Esophagus (tissue), 2 donors: ENCODE measurements around the gene AAK1. TPM values are rescaled to one million over a fixed set of nuclear protein-coding genes. Genes with fewer than 3 reads are reported as not detected.
"Not testable (repeated sequence)": the region's sequence is repeated elsewhere in the genome, so short reads cannot be mapped to it uniquely, and the experiment has no call there.

Source experiments
- H3K27ac ChIP-seq, 2 donors: one replicate each; pipeline ENCODE4 v1.5.1; 2013; ENCODE audit warnings: low read depth in 2 of 2, mild to moderate bottlenecking in 2 of 2, inconsistent platforms in 1 of 2, low read length in 1 of 2, moderate library complexity in 1 of 2
- H3K27me3 ChIP-seq, 2 donors: one replicate each; pipeline ENCODE4 v1.6.1; 2013; ENCODE audit warnings: low read length in 2 of 2, control low read depth in 1 of 2, mild to moderate bottlenecking in 1 of 2; ENCODE audit not compliant: insufficient read depth in 2 of 2, control insufficient read depth in 1 of 2
- H3K36me3 ChIP-seq, 2 donors: one replicate each; pipeline ENCODE4 v1.6.1; 2013; ENCODE audit warnings: low read length in 1 of 2; ENCODE audit not compliant: control insufficient read depth in 2 of 2, insufficient read depth in 2 of 2
- H3K4me1 ChIP-seq, 2 donors: one replicate each; pipeline ENCODE4 v1.6.1; 2013; ENCODE audit warnings: low read length in 1 of 2; ENCODE audit not compliant: control insufficient read depth in 2 of 2, insufficient read depth in 2 of 2
- H3K4me3 ChIP-seq, 2 donors: one replicate each; pipeline ENCODE4 v1.5.1; 2013; ENCODE audit warnings: low read length in 2 of 2, mild to moderate bottlenecking in 2 of 2, low read depth in 1 of 2, moderate library complexity in 1 of 2
- H3K9me3 ChIP-seq, 2 donors: one replicate each; pipeline ENCODE4 v1.6.1; 2013; ENCODE audit warnings: mild to moderate bottlenecking in 2 of 2, low read depth in 1 of 2, low read length in 1 of 2, moderate library complexity in 1 of 2; ENCODE audit not compliant: control insufficient read depth in 2 of 2, insufficient read depth in 1 of 2
- WGBS, 2 donors: extraction: QIAGEN DNeasy Blood & Tissue Kit; methylation state at CpG; one replicate each; pipeline ENCODE4 v1.1.7; 2013; 5-methylcytosine and 5-hydroxymethylcytosine counted together
- polyA plus RNA-seq, 2 donors: library from polyadenylated mRNA; stranded (reverse); fragments of 200-250 nt; gene quantifications; one replicate each; pipeline ENCODE4 v1.2.3, GENCODE V29; 2013
- donor health status: healthy with polysubstance abuse.
- donor health status: Bipolar disorder and iron deficiency.

Gene AAK1
- polyA plus RNA-seq, 2 donors: 4.4 to 8.4 TPM

DNA sequence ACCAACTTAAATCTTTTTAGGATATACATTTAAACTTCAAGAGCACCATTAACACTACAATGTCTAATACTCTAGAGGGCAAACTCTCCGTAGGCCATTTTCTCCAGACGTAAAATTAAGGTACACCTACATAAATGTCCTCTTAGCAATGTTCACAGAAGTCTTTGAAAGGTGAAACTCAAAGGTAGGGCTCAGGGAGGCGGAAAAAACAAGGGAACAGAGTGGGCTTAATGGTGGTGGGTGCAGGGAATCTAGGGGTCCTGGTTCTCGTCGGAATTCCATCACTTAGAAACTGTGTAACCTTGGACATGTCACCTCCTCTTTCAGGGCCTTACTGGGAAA lies 207.0 kb downstream of the AAK1 start:
- H3K4me1 ChIP-seq: peaks cover 0 to 2% of the 10 kb centered on the region in 2 donors
- 4 to 6% methylated on average over 5 of the region's 5 CpGs for WGBS, 2 donors

DNA sequence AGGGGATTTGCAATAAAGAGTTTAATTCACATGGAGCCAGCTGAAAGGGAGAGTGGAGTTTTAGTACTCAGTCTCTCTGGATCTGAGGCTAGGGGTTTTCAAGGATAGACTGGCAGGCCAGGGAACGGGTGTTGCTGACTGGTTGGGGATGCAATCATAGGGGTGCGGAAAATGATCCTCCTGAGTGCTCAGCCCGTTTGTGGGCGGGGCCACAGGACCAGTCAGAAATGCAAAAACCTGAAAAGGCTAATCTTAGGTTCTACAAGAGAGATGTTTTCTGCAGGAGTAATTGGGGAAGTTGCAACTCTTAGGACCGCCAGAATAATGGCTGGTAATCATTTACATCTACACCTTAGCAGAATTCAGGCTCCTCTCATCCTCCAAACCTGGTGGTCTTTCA lies 208.8 kb downstream of the AAK1 start:
- Histone ChIP-seq H3K27me3 (no peaks in the 10 kb centered on the region), H3K36me3 (no peaks in the 10 kb centered on the region)
- 81 to 83% methylated on average over 5 of the region's 5 CpGs for WGBS, 2 donors

More for the DNA sequence above, 207.0 kb downstream of the AAK1 start:
- Histone ChIP-seq H3K4me3 (peak overlapping the region; percentile 73 to 88), H3K36me3 (no peaks in the 10 kb centered on the region), H3K27me3 (no peaks in the 10 kb centered on the region), H3K27ac (peak overlapping the region; percentile 93 to 100), H3K9me3 (no peaks in the 10 kb centered on the region)

GRCh38 chr2:69429491-69430183 lies 213.9 kb downstream of the AAK1 start:
- Histone ChIP-seq H3K9me3 (no peaks in the 10 kb centered on the region), H3K27ac (no peak overlapping the region), H3K36me3 (no peaks in the 10 kb centered on the region), H3K4me1 (no peaks in the 10 kb centered on the region), H3K4me3 (no peak overlapping the region), H3K27me3 (no peaks in the 10 kb centered on the region)
- 92 to 93% methylated on average over 6 of the region's 6 CpGs for whole genome bisulfite sequencing, 2 donors

More for the DNA sequence above, 208.8 kb downstream of the AAK1 start:
- H3K4me3 ChIP-seq: no peak overlapping the region
- H3K9me3 ChIP-seq: no peaks in the 10 kb centered on the region
- H3K4me1 ChIP-seq: peaks cover 0 to 2% of the 10 kb centered on the region in 2 donors
- H3K27ac ChIP-seq: no peak overlapping the region

DNA sequence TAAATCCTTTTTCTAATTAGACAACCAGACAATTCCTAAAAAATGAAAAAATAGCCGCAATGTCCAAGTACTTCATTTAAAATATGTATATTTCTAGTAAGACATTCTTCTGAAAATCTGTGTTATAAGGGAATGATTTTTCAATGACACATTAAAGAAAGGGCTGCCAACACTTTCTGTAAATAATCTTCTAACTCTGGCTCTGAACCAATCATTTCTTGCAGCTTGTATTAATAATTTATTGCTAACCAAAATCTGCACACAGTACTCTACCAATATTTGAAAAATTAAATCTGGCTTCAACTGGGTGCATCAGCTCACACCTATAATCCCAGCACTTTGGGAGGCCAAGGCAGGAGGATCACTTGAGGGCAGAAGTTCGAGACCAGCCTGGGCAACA lies 214.6 kb downstream of the AAK1 start:
- no peak overlapping the region for H3K27ac ChIP-seq

DNA sequence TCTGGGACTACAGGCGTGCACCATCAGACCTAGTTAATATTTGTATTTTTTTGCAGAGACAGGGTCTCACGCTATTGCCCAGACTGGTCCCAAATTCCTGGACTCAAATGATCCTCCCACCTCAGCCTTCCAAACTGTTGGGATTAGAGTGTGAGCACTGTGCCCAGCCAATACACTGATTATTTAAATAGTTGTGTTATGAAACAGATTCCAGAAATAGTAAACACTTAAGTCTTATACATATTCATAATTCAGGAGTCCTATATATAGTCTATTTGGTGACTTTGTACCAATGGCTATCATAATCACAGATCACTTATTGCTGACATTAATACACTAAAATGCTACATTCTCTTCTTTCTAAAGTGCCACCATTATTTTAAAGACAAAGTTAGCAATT lies 219.1 kb downstream of the AAK1 start:
- Histone ChIP-seq H3K36me3 (no peaks in the 10 kb centered on the region), H3K4me1 (no peaks in the 10 kb centered on the region), H3K27me3 (no peaks in the 10 kb centered on the region), H3K27ac (no peak overlapping the region), H3K4me3 (no peak overlapping the region), H3K9me3 (no peaks in the 10 kb centered on the region)
- WGBS, 2 donors: 88 to 93% methylated on average over 2 of the region's 2 CpGs

More for the DNA sequence above, 214.6 kb downstream of the AAK1 start:
- Histone ChIP-seq H3K4me1 (no peaks in the 10 kb centered on the region), H3K27me3 (no peaks in the 10 kb centered on the region), H3K4me3 (no peak overlapping the region), H3K9me3 (no peaks in the 10 kb centered on the region), H3K36me3 (no peaks in the 10 kb centered on the region)
- 75% methylated on average over 2 of the region's 2 CpGs for WGBS, 2 donors

GRCh38 chr2:69422198-69422597 lies 221.3 kb downstream of the AAK1 start:
- Histone ChIP-seq H3K27ac (no peak overlapping the region), H3K27me3 (no peaks in the 10 kb centered on the region), H3K36me3 (no peaks in the 10 kb centered on the region), H3K4me1 (no peaks in the 10 kb centered on the region), H3K9me3 (no peaks in the 10 kb centered on the region), H3K4me3 (no peak overlapping the region)

- not testable (repeated sequence) for H3K4me1 ChIP-seq, H3K27me3 ChIP-seq, H3K4me3 ChIP-seq, H3K36me3 ChIP-seq, H3K27ac ChIP-seq, H3K9me3 ChIP-seq
- WGBS, 2 donors: 82 to 85% methylated on average over 7 of the region's 7 CpGs
Observed at GRCh38 chr2:69419111-69419510, 224.4 kb downstream of the AAK1 start.

GRCh38 chr2:69416147-69416546 lies 227.4 kb downstream of the AAK1 start:
- Histone ChIP-seq H3K27ac (no peak overlapping the region), H3K9me3 (no peaks in the 10 kb centered on the region), H3K4me1 (no peaks in the 10 kb centered on the region), H3K36me3 (peaks cover 0 to 4% of the 10 kb centered on the region in 2 donors), H3K4me3 (no peak overlapping the region), H3K27me3 (no peaks in the 10 kb centered on the region)
- 77 to 81% methylated on average over 1 of the region's 1 CpG for WGBS, 2 donors

Other genes starting within 250 kb of the AAK1 start
- gene NFU1, start 206.3 kb downstream of the AAK1 start, polyA plus RNA-seq: 10 to 100 TPM; 27.9 to 33.1 TPM
- 10 to 100 TPM; 25.7 to 57.0 TPM for gene ANXA4, start 98.4 kb upstream of the AAK1 start, polyA plus RNA-seq
- gene GMCL1, start 185.9 kb upstream of the AAK1 start, polyA plus RNA-seq: 1 to 10 TPM; 3.6 to 5.7 TPM